ENCODE results near the gene LCK. TPM values are rescaled to one million over a fixed set of nuclear protein-coding genes. Genes with fewer than 3 reads are reported as not detected.

The LCK gene
- total and polyA plus RNA-seq, 10 of the 15 experiments (the other 5 are each of a cell fraction or from before 2014, with no cell fraction given) = 31.5 to 173 (median 119) TPM

- TF ChIP-seq CTCF (IDR thresholded peaks at IDR 0.05 in 2 of 3, conservative IDR thresholded peaks at IDR 0.05 in 1 of 3; ENCODE audit: control insufficient read depth in 2 of 3, extremely low read depth in 1 of 3, insufficient read depth in 1 of 3, low read depth in 3 of 3, low read length in 3 of 3) (peak in 2 of 3 experiments; percentile 0 to 7; a peak in 1 of 6 replicates), EGR1 (IDR thresholded peaks at IDR 0.05; ENCODE audit: borderline replicate concordance in 1 of 2, low read depth in 2 of 2, low read length in 2 of 2) (peak in 1 of 2 experiments; percentile 19; a peak in 1 of 3 replicates), IRF5 (IDR thresholded peaks at IDR 0.05; ENCODE audit: borderline replicate concordance) (no peak), TAF1 (IDR thresholded peaks at IDR 0.05; ENCODE audit: borderline replicate concordance, low read depth, low read length) (no peak), POLR2AphosphoS5 (IDR thresholded peaks at IDR 0.05; ENCODE audit: low read length) (no peak), RBBP5 (conservative IDR thresholded peaks at IDR 0.05) (no peak), BHLHE40 (IDR thresholded peaks at IDR 0.05; ENCODE audit: borderline replicate concordance in 1 of 2, low read depth in 2 of 2, low read length in 1 of 2) (no peak), EZH2 (IDR thresholded peaks at IDR 0.05; ENCODE audit: borderline replicate concordance, control insufficient read depth, low read depth, low read length) (no peak), PAX5 (IDR thresholded peaks at IDR 0.05; ENCODE audit: borderline replicate concordance, low read depth, low read length) (peak; percentile 36; the same call in 1 of the 2 replicates), DPF2 (IDR thresholded peaks at IDR 0.05) (0 out of 2 replicates have a peak, but pooled peaks have one; percentile 19)
Observed at GRCh38 chr1:32241001-32241763, 9.9 kb upstream of the LCK start (continued).
